ENCODE data around the gene OBSL1.

OBSL1 gene

DNA sequence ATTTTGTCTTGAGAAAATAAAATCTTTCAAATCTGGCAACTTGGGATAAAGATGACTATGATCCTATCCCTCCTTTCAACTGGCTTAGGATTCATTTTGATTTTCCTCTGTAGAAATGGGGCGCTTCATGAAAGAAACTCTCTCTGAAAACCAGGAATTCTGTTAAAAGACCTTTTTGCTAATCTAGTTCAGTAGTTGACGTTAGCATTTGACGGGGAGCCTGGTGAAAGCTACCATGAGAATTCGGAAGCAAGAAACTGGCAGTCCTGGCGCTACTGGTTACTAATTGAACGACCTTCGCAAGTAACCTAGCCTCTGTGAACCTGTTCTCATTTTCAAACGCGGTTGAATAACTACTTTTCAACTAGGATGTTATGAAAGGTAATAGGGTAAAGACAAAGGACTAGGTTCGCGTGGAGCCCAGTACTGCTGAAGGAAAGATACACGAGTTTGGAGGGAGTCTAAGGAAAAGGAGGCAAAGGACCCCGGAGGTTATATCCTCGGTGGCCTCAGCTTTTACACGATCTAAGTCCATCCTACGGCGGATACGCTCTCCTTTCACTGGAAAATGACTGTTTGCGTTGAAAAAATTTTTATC is 25.7 kb upstream of the OBSL1 start:
- peak; percentile 48 for DNase-seq (ENCODE audit: low spot score)

- DNase-seq (ENCODE audit: low spot score), result no peak
Observed at GRCh38 chr2:219595256-219595655, 23.9 kb upstream of the OBSL1 start.

DNA sequence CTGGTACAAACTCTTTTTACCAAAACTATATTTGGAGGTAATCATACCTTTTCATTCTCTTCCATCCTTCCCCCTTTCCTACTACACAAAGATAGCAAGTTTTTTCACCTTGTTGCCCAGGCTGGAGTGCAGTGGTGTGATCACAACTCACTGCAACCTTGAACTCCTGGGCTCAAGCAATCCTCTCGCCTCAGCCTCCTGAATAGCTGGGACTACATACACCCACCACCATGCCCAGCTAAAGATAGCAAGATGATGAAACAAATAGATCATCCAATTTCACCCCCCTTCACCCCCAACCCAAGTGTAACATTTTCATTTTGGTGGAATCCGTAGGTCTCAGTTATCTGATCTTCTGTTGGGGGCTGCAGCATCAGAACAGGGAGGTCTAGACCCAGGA is 21.8 kb upstream of the OBSL1 start:
- no peak for DNase-seq (ENCODE audit: low spot score)

GRCh38 chr2:219592736-219593135 is 21.4 kb upstream of the OBSL1 start:
- peak; percentile 9 for DNase-seq (ENCODE audit: low spot score)

DNA sequence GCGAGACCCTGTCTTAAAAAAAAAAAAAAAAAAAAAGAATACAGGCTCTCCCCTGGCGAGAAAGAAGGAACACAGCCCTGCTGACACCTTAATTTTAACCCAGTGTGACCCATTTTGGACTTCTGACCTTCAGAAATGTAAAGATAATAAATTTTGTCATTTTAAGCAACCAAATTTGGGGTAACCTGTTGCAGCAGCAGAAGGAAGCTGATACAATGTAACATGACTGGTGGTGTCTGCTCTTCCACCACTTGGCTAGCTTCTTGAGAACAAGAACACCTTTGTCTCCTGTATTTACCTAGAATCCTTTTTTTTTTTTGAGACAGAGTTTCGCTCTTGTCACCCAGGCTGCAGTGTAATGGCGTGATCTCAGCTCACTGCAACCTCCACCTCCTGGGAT is 19.8 kb upstream of the OBSL1 start:
- no peak for DNase-seq (ENCODE audit: low spot score)

DNA sequence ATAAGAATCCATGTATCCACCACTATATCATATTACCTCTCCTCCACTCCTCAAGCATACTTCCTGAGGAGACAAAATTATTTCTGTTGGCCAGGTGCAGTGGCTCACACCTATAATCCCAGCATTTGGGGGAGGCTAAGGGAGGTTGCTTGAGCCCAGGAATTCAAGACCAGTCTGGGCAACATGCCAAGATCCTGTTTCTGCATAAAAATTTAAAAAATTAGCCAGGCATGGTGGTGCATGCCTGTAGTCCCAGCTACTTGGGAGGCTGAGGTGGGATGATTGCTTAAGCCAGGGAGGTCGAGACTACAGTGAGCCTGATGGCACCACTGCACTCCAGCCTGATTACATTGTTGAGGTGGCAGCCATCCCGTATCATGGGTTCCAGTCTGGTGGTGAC is 10.0 kb upstream of the OBSL1 start:
- DNase-seq (ENCODE audit: low spot score), result no peak

DNA sequence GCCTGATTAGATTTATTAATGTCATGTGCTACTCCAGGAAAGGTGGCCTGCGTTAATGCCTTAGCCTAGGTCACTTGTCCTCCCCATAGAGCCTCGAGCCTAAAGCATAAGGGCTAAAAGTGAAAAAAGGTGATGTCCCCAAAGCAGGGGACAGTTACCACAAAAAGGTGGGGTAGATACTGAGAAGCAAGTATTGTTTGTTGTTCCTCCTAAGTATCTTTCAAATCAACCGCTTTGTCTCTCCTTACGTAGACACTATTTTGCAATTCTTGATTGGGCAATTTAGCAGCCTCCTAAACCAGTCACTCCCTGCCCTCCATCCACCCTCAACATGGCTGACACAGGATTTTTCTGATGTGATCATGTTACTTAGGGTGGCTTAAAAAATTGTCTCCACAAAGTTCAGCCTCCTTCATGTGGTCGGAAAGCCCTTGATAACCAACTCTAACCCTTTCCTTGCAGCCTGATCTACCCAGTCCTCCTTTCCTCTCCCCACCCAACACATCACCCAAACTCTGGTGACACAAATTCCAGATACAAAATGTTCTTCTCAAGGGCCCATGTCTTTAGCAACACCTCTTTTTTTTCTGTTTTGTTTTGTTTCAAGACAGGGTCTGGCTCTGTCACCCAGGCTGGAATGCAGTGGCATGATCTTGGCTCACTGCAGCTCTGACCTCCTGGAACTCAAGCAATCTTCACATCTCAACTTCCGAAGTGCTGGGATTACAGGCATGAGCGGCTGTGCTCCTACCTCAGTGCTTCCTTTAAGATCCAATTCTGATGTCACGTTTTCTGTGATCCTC is 7.7 kb upstream of the OBSL1 start:
- DNase-seq (ENCODE audit: low spot score), result no peak

DNA sequence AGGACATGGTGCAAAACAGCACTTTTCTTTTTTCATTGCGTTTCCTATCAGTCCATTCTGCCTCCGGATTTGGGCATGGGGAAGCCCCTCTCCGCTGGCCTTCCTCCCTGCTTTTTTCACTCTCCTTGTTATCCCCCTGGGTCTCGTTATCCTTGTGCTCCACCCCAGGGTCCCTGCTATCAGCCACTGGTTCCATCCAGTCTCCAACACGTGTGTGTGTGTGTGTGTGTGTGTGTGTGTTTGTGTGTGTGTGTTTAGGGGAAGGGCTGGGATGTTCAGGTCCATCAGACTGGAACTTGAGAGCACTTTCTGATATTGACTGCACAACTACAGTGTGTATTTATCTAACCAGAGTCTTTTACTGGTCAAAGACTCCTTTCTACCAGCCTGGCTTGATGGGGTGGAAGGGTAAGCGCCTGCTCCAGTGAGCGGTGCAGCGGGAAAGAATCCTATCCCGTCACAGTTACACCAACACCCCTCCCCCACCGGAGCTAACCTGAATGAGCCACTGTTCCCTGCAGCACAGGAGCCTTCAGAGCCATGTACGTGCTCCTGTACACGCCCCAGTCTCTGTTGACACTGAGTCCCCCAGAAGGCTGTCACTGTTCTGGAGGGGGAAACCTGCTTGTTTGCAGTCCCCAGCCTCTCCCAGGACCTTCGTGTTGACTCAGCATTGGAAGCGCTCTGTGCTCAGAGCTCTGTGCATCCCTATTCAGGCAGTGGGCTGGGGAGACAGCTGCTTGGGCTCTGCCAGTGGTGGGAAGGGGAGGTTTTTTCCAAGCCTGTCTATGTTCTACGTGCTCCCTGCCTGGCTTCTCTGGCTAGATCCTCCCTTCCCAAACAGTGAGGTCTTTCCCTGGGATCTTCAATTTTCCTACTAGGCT is 5.4 kb upstream of the OBSL1 start:
- DNase-seq (ENCODE audit: low spot score), result peak; percentile 58

- no peak for DNase-seq (ENCODE audit: low spot score)
Observed at GRCh38 chr2:219575566-219576504, 4.5 kb upstream of the OBSL1 start.

DNA sequence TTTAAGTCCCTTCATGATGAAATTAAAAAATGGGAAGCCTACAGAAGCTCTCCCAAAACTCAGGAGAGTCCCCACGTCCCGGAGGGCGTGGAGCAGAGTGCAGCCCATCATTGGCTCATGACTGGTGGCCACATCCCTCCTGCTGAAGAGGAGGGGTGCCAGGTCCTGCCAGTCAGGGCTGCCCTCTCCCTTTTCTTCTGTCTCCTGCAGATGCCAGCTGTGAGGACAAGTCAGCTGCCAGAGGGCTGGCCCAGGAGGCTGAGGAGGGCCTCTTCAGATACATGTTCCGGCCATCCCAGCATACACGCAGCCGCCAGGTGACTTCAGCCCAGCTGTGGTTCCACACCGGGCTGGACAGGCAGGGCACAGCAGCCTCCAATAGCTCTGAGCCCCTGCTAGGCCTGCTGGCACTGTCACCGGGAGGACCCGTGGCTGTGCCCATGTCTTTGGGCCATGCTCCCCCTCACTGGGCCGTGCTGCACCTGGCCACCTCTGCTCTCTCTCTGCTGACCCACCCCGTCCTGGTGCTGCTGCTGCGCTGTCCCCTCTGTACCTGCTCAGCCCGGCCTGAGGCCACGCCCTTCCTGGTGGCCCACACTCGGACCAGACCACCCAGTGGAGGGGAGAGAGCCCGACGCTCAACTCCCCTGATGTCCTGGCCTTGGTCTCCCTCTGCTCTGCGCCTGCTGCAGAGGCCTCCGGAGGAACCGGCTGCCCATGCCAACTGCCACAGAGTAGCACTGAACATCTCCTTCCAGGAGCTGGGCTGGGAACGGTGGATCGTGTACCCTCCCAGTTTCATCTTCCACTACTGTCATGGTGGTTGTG is 3.4 kb upstream of the OBSL1 start:
- no peak for DNase-seq (ENCODE audit: low spot score)

GRCh38 chr2:219573166-219573565 is 1.8 kb upstream of the OBSL1 start:
- DNase-seq (ENCODE audit: low spot score), result no peak

DNA sequence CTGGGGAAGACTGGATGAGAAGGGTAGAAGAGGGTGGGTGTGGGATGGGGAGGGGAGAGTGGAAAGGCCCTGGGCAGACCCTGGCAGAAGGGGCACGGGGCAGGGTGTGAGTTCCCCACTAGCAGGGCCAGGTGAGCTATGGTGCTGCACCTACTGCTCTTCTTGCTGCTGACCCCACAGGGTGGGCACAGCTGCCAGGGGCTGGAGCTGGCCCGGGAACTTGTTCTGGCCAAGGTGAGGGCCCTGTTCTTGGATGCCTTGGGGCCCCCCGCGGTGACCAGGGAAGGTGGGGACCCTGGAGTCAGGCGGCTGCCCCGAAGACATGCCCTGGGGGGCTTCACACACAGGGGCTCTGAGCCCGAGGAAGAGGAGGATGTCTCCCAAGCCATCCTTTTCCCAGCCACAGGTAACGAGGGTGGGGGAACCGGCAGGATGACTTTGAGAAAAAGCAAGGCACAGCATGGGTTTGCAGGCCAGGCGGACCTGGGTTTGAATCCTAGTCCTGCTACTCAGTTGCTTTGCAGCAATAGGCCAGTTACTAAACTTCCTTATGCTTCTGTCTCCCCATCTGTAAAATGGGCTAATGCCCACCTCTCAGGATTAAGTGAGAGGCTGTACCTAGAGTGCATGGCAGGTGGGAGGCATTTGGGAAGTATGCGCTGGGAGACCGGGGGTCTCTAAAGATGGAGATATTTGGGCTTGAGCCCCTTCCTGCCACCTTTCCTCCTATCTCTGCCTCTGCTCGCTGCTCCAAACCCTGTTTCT is 1.1 kb upstream of the OBSL1 start, which contains the start of gene INHA:
Gene INHA, plus strand, starts transcription at position 74 of the 765 bp plus-strand sequence. Its CDS starts 65 bp downstream, at position 139.
- no peak for DNase-seq (ENCODE audit: low spot score)

DNA sequence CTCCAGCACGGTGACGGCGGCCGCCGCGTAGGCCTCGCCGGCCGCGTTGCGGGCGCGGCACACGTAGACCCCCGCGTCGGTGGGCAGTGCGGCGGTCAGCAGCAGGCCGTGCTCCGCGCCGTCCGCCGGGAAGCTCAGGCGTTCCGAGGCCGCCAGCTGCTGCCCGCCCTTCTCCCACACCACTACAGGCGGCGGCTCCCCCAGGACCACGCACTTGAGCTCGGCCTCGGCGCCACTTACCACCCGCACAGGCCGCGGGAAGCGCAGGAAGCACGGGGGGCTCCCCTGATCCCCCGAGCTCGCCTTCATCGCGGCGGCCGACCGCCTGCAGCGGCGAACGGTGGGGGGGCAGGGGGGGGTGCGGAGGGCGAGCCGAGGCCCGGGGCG is 422 bp downstream of the OBSL1 start:
- DNase-seq (ENCODE audit: low spot score), result peak; percentile 15

GRCh38 chr2:219570194-219570923 is 980 bp downstream of the OBSL1 start:
- DNase-seq (ENCODE audit: low spot score), result peak; percentile 29

DNA sequence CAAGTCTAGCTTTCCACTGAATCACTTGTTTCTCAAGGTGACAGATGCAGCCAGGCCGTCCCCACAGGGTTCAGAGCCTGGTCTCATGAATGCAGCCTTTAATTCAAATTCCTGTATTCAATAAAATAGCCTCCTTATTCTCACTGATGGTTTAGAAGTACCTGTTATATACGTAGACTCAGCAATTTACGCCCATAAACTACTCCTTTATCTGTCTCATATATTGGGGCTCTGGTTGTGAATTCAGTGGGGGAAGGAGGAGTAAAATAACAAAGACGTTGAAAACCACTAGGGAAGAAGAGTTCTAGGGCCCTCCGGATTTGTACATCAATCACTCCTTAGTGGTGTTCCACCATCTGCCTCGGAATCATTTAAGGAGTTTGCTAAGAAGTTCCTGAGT is 1.7 kb downstream of the OBSL1 start:
- no peak for DNase-seq (ENCODE audit: low spot score)

DNA sequence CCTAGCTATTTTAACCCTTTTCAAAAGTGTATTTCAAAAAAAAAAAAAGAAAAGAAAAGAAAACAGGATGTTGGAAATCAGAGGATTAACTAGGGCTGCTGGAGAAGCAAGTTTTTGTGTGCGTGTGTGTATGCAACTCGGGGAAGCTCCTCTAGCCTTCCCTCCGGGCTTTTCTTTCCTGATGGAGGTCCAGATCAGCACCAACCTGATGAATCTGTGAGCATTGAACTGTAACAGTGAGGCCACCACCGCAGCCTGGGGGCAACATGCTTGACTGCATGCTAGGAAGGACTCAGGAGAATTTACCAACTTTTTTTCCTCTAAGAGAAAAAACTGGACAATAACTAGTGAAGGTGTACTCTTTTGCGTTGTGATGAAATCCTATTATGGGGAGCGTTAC is 2.3 kb downstream of the OBSL1 start:
- peak; percentile 83 for DNase-seq (ENCODE audit: low spot score)

DNA sequence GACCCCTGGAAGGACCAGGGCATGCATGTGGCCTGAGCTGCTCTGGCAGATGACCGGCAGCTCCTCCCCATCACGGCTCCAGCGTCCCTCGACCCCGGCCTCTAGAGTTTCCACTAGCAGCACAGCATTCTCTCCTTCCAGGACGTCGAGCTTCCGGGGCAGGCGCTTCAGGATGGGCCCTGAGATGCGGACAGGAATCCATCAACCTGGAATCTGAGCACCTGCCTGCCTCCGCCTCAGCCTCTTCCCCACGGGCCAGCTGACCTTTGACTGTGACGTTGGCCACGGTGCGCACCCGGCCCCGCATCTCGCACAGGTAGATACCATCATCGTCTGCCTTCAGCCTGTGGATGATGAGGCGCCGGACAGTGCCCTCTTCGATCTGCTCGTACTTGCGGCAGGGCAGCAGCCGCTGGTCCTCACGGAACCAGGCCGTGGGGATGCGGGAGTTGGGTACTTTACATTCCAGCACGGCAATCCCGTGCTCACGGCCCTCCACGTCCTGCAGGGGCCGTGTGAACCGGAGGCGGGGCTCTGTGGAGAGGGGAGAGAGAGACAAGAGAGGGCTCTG is 3.5 kb downstream of the OBSL1 start:
- no peak for DNase-seq (ENCODE audit: low spot score)

DNA sequence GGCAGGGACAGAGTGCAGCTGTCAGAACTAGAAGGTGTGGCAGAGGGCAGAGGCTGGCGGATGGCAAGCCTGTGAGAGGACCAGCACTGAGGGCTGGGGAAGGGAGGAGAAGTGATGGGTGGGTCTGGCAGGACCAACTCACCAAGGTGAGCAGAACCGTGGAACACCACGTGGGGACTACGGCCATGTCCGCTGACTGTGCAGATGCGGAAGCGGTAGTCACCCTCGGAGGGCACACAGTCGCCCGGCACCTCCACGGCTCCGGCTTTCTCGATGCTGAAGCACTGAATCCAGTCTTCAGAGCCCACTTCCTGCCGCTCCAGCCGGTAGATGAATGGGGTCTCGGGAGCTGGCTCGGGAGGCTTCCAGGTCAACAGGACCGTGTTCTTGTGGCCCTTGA is 4.2 kb downstream of the OBSL1 start:
- no peak for DNase-seq (ENCODE audit: low spot score)

GRCh38 chr2:219566640-219567039 is 4.7 kb downstream of the OBSL1 start:
- DNase-seq (ENCODE audit: low spot score), result no peak
